Fibroblast of lung (primary cell): ENCODE results near the gene AOAH.

Experiments
- EZH2 ChIP-seq: IDR thresholded peaks from 2 replicates; pipeline ENCODE4 v1.5.1; 2012; ENCODE audit warnings: low read length, control low read depth, mild to moderate bottlenecking; ENCODE audit errors: missing control alignments
- TF ChIP-seq, protein P1 (sequence below), 2 donors: IDR thresholded peaks in 1 of 2; conservative IDR thresholded peaks in 1 of 2; 1 replicate in 1 of 2; 2 replicates in 1 of 2; pipeline ENCODE4 v1.5.1; 2011 to 2012; ENCODE audit warnings: low read length in 2 of 2, control low read depth in 1 of 2, inconsistent platforms in 1 of 2, low read depth in 1 of 2, mild to moderate bottlenecking in 1 of 2

DNA sequence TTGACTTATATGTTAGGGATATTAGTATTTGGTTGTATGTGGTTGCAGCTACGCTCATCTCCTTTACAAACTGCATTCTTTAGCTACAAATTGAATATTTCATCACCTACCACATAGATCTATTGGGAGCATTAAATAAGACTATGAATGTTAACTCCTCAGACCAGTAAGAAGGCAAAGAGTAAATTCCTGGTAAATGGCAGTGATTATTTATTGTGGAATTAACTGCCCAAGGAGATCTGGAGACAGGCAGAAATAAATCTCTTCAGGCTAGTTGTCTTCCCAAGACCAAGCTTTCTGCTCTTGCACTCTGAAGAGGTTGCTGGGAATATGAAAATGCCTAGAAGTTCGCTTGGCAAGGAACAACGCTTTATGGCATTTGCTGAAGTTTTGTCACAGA, 260.0 kb downstream of the AOAH start:
- TF ChIP-seq, protein P1, sequence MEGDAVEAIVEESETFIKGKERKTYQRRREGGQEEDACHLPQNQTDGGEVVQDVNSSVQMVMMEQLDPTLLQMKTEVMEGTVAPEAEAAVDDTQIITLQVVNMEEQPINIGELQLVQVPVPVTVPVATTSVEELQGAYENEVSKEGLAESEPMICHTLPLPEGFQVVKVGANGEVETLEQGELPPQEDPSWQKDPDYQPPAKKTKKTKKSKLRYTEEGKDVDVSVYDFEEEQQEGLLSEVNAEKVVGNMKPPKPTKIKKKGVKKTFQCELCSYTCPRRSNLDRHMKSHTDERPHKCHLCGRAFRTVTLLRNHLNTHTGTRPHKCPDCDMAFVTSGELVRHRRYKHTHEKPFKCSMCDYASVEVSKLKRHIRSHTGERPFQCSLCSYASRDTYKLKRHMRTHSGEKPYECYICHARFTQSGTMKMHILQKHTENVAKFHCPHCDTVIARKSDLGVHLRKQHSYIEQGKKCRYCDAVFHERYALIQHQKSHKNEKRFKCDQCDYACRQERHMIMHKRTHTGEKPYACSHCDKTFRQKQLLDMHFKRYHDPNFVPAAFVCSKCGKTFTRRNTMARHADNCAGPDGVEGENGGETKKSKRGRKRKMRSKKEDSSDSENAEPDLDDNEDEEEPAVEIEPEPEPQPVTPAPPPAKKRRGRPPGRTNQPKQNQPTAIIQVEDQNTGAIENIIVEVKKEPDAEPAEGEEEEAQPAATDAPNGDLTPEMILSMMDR (conservative IDR thresholded peaks at IDR 0.05 in 1 of 2, IDR thresholded peaks at IDR 0.05 in 1 of 2; ENCODE audit: low read depth in 1 of 2, low read length in 2 of 2), result no peak
- TF ChIP-seq EZH2, result no peak
